Endothelial cell of umbilical vein (primary cell): ENCODE measurements around the gene CNGB1. TPM values are rescaled to one million over a fixed set of nuclear protein-coding genes. Genes with fewer than 3 reads are reported as not detected.

Experiments used
- BruUV-seq: library from RNA; stranded (reverse); fragments of 400-500 nt; replicated peaks from 2 replicates; lab custom pipeline; 2021; lab: Mats Ljungman, UMichigan
- CTCF ChIA-PET: fragments of 300-600, 350-600 bp; sonication (Branson Sonifier 250); formaldehyde crosslinking; loops from one replicate; lab custom pipeline; 2021; ENCODE audit warnings: antibody characterized with exemption, inconsistent platforms; lab: Charles Lee
- POLR2A ChIA-PET: fragments of 300-600, 350-600 bp; sonication (Branson Sonifier 250); formaldehyde crosslinking; loops from one replicate; lab custom pipeline; 2021; ENCODE audit warnings: antibody characterized with exemption, inconsistent platforms; lab: Charles Lee
- DNase-seq: peaks from one replicate; pipeline ENCODE4 v3.0.0-alpha.2; 2011; ENCODE audit warnings: low read depth, low spot score
- FAIRE-seq: peaks from 2 replicates; lab custom pipeline; 2011; peaks lifted over from hg19 to GRCh38; lab: Jason Lieb, UNC
- H2AFZ ChIP-seq: 2 replicates; pipeline ENCODE4 v1.6.0; 2012; ENCODE audit warnings: low read depth, low read length, control low read depth, inconsistent platforms
- H3K27ac ChIP-seq: 2 replicates; pipeline ENCODE4 v1.5.1; 2011; ENCODE audit warnings: low read depth, mild to moderate bottlenecking, control low read depth, low read length, moderate library complexity; ENCODE audit not compliant: insufficient read depth
- H3K27me3 ChIP-seq, 2 experiments: 2 replicates each; pipeline versions ENCODE4 v1.6.0 to v1.6.1; 2011; ENCODE audit warnings: low read length in 2 of 2, mixed read lengths in 1 of 2; ENCODE audit not compliant: control insufficient read depth in 2 of 2, insufficient read depth in 2 of 2
- H3K36me3 ChIP-seq, 2 experiments: 2 replicates in 1 of 2; 3 replicates in 1 of 2; pipeline ENCODE4 v1.5.1; 2011; ENCODE audit warnings: low read length in 2 of 2, mild to moderate bottlenecking in 1 of 2, moderate library complexity in 1 of 2; ENCODE audit not compliant: control insufficient read depth in 2 of 2, insufficient read depth in 2 of 2; ENCODE audit errors: extremely low read depth in 1 of 2
- H3K4me1 ChIP-seq: 3 replicates; pipeline ENCODE4 v1.5.1; 2011; ENCODE audit warnings: mild to moderate bottlenecking, low read length; ENCODE audit not compliant: control insufficient read depth, insufficient read depth; ENCODE audit errors: extremely low read depth
- H3K4me2 ChIP-seq: 2 replicates; pipeline ENCODE4 v1.6.1; 2011; ENCODE audit warnings: low read length, control low read depth, mixed read lengths; ENCODE audit not compliant: insufficient read depth
- H3K4me3 ChIP-seq, 3 experiments: fragments of 200-600 bp in 1 of 3; sonication (generic), shearing (Covaris generic) in 1 of 3; replicated peaks in 1 of 3; 2 replicates each; pipeline ENCODE4 v1.5.1; 2011 to 2016; ENCODE audit warnings: control low read depth in 3 of 3, low read length in 3 of 3, mild to moderate bottlenecking in 2 of 3, inconsistent platforms in 1 of 3, low read depth in 1 of 3, moderate library complexity in 1 of 3; ENCODE audit not compliant: insufficient read depth in 1 of 3
- H3K79me2 ChIP-seq: 2 replicates; pipeline ENCODE4 v1.6.0; 2012; ENCODE audit warnings: low read length, inconsistent platforms; ENCODE audit not compliant: control insufficient read depth, insufficient read depth
- H3K9ac ChIP-seq: replicated peaks from 2 replicates; pipeline ENCODE3; 2011; ENCODE audit warnings: low read length, control low read depth; ENCODE audit not compliant: insufficient read depth; ENCODE audit errors: extremely low read depth
- H3K9me1 ChIP-seq: replicated peaks from 3 replicates; pipeline ENCODE4 v1.6.0; 2011; ENCODE audit warnings: mild to moderate bottlenecking, low read length; ENCODE audit not compliant: control insufficient read depth, insufficient read depth; ENCODE audit errors: extremely low read depth
- H3K9me3 ChIP-seq: replicated peaks from 2 replicates; pipeline ENCODE4 v1.5.1; 2012; ENCODE audit warnings: low read length, inconsistent platforms; ENCODE audit not compliant: control insufficient read depth, insufficient read depth
- H4K20me1 ChIP-seq: replicated peaks from 2 replicates; pipeline ENCODE3; 2011; ENCODE audit warnings: mild to moderate bottlenecking, low read length; ENCODE audit not compliant: control insufficient read depth, insufficient read depth; ENCODE audit errors: extremely low read depth
- CTCF ChIP-seq, 2 donors: IDR thresholded peaks; 1 replicate in 1 of 2; 2 replicates in 1 of 2; pipeline ENCODE4 v1.5.1; 2011; ENCODE audit warnings: low read length in 2 of 2, mild to moderate bottlenecking in 2 of 2, moderate library complexity in 2 of 2, control low read depth in 1 of 2, inconsistent platforms in 1 of 2, low read depth in 1 of 2; ENCODE audit not compliant: insufficient read depth in 1 of 2; ENCODE audit errors: extremely low read depth in 1 of 2
- EZH2 ChIP-seq: IDR thresholded peaks from 2 replicates; pipeline ENCODE4 v1.6.1; 2012; ENCODE audit warnings: borderline replicate concordance, low read depth, mild to moderate bottlenecking, moderate library complexity, low read length, inconsistent platforms; ENCODE audit not compliant: severe bottlenecking
- FOS ChIP-seq: IDR thresholded peaks from 2 replicates; pipeline ENCODE4 v1.6.1; 2011; ENCODE audit warnings: mild to moderate bottlenecking, low read length, moderate library complexity, borderline replicate concordance; ENCODE audit not compliant: insufficient read depth
- GATA2 ChIP-seq: IDR thresholded peaks from 2 replicates; pipeline ENCODE4 v1.7.0; 2011; ENCODE audit warnings: low read depth, mild to moderate bottlenecking, moderate library complexity, mixed read lengths, low read length; ENCODE audit not compliant: insufficient read length, insufficient read depth
- JUN ChIP-seq: IDR thresholded peaks from 2 replicates; pipeline ENCODE4 v1.6.1; 2011; ENCODE audit warnings: borderline replicate concordance, low read depth; ENCODE audit not compliant: insufficient read length, insufficient read depth
- MAX ChIP-seq: IDR thresholded peaks from 2 replicates; pipeline ENCODE4 v1.6.1; 2011; ENCODE audit not compliant: insufficient read depth, insufficient read length
- MYC ChIP-seq: IDR thresholded peaks from one replicate; pipeline ENCODE4 v1.6.1; 2011; ENCODE audit warnings: mild to moderate bottlenecking, low read depth, low read length
- POLR2A ChIP-seq: IDR thresholded peaks from 2 replicates; pipeline ENCODE4 v1.6.1; 2012; ENCODE audit warnings: low read depth, mild to moderate bottlenecking, control low read depth, low read length
- POLR2AphosphoS5 ChIP-seq: IDR thresholded peaks from 2 replicates; pipeline ENCODE4 v1.6.1; 2012; ENCODE audit warnings: low read depth, mild to moderate bottlenecking, control low read depth, low read length, moderate library complexity; ENCODE audit not compliant: insufficient read depth
- dilution Hi-C: fragments of 300-500 bp; cut with MboI; formaldehyde crosslinking; loops from one replicate; pipeline ENCODE4 v1.15.0; 2019; ENCODE audit warnings: low sequenced_read_pairs; ENCODE audit not compliant: extremely low pct_ligation_motif_present
- intact Hi-C: fragments of 100-400 bp; cut with micrococcal nuclease; formaldehyde crosslinking; loops from one replicate; pipeline ENCODE4 v1.10.0; 2022
- polyA plus RNA-seq, 4 experiments: library from polyadenylated mRNA; depleted of rRNA in 3 of 4; stranded (reverse) in 3 of 4; unstranded in 1 of 4; fragments of >200 nt; gene quantifications; 2 replicates each; pipeline versions ENCODE4 v1.2.1 to v1.2.3, GENCODE V29; 2011 to 2012; ENCODE audit warnings: missing spikeins in 1 of 4
- total RNA-seq: library from RNA; stranded (reverse); gene quantifications from 2 replicates; pipeline ENCODE4 v1.2.3, GENCODE V29; 2021

The CNGB1 gene
- total and polyA plus RNA-seq, 2 donors (not counting 3 experiments of a cell fraction or from before 2014, with no cell fraction given): not detected

- FAIRE-seq (no peak), DNase-seq (no peak)
- no peaks in the 10 kb centered on the region for H3K79me2 ChIP-seq
- H3K27me3 ChIP-seq: no peaks in the 10 kb centered on the region
- H3K27ac ChIP-seq: no peak overlapping the region
- no peaks in the 10 kb centered on the region for H4K20me1 ChIP-seq
- H3K36me3 ChIP-seq: no peaks in the 10 kb centered on the region
- H3K9me1 ChIP-seq: no peaks in the 10 kb centered on the region
- H2AFZ ChIP-seq: peak overlapping the region; percentile 22
- intact Hi-C loops: no loop called here
- ChIA-PET CTCF (interaction anchor here (1.3 to 1.5 kb wide), 4 partner anchors 11 to 36 kb away, joined by 3 to 5 read pairs (median 4); no protein-coding TSS in a partner anchor), POLR2A (no interaction called here)
- TF ChIP-seq JUN (no peak), MAX (no peak), GATA2 (no peak), CTCF (IDR thresholded peaks at IDR 0.05; ENCODE audit: extremely low read depth in 1 of 2, insufficient read depth in 1 of 2, low read depth in 1 of 2, low read length in 2 of 2) (no peak), EZH2 (no peak), POLR2A (no peak), POLR2AphosphoS5 (no peak), MYC (no peak), FOS (no peak)
- H3K4me2 ChIP-seq: no peak overlapping the region
- H3K4me1 ChIP-seq: no peaks in the 10 kb centered on the region
- no peak overlapping the region for H3K9ac ChIP-seq
- no peak overlapping the region for H3K4me3 ChIP-seq
- H3K9me3 ChIP-seq: no peaks in the 10 kb centered on the region
- BruUV-seq: no TSS peak
- dilution Hi-C loops: no loop called here
These were observed 32.4 kb downstream of the CNGB1 start for GRCh38 chr16:57938484-57938883.
